GM18867 (cell line): ENCODE measurements around the gene FLNB.

Source experiments
- ATAC-seq: cut with Tn5 transposase; IDR thresholded peaks from one replicate; pipeline ENCODE4 v1.9.1; 2021; ENCODE audit warnings: mild to moderate bottlenecking, moderate library complexity; ENCODE audit not compliant: unreplicated experiment

The FLNB gene

DNA sequence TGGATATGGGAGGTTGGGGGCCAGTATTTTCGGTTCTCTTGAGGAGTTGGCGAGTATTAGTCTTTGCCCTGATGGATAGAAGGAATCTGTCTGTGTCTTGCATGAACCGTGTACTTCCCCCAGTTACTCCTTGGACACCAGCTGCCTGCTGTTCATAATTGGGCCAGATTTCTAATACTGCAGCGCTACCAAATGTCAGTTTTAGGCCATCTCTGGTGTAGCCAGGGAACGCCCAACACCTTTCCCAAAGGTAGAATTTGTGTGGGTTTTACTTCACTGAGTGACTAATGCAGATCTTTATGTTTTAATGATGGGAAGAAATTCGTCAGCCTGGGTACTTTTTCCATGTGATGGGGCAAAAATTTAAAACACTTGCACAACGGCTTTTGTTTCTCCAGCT is 18.4 kb downstream of the FLNB start:
- ATAC-seq = no peak

GRCh38 chr3:58027704-58028317 is 19.6 kb downstream of the FLNB start:
- no peak for ATAC-seq

DNA sequence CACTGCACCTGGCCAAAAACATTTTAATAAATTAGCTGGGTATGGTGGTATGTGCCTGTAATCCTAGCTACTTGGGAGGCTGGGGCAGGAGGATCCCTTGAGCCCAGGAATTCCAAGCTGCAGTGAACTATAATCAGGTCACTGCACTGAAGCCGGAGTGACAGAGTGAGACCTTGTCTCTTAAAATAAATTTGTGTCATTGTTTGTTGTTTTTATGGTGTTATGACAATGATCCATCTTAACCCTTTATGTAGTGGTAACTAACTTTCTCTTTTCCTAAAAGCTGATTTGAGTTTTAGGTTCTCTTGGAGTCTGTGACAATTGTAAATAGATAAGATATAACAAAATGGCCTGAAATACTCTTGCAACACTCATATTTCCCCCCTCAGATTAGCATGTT is 20.7 kb downstream of the FLNB start:
- ATAC-seq = no peak

- no peak for ATAC-seq
Observed at GRCh38 chr3:58029842-58030584, 21.8 kb downstream of the FLNB start.

- no peak for ATAC-seq
Observed at GRCh38 chr3:58032186-58032585, 24.0 kb downstream of the FLNB start.

GRCh38 chr3:58034738-58035523 is 26.7 kb downstream of the FLNB start:
- peak; percentile 98 for ATAC-seq

GRCh38 chr3:58035524-58036255 is 27.5 kb downstream of the FLNB start:
- no peak for ATAC-seq

GRCh38 chr3:58036293-58037032 is 28.2 kb downstream of the FLNB start:
- no peak for ATAC-seq

DNA sequence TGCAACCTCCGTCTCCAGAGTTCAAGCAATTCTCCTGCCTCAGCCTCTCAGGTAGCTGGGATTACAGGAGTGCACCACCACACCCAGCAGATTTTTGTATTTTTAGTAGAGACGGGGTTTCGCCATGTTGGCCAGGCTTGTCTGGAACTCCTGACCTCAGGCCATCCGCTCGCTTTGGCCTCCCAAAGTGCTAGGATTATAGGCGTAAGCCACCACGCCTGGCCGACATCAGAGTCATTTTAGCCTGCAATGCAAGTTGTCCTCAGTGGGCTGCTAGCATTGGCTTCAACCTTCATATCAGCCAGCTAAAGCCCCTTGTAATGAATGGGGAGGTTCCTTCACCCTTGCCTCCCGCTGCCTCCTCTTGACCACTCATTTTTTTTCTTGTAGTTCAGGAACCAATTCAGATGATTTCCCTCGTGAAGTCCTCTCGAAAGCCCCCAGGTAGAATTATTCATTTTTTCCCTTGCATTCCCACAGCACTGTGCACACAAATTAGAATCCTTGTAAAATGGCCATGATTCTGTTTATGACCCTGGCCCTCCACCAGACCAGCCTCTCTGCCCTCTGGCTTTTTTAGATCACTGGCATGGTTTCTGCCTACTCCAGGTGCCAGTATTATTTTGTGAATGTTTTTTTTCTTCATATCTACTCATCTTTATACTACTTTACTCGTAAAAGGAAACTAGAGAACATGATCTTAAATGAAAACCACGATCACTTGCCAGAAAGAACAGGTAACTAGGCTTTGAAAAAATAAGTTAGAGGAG is 29.1 kb downstream of the FLNB start:
- no peak for ATAC-seq

DNA sequence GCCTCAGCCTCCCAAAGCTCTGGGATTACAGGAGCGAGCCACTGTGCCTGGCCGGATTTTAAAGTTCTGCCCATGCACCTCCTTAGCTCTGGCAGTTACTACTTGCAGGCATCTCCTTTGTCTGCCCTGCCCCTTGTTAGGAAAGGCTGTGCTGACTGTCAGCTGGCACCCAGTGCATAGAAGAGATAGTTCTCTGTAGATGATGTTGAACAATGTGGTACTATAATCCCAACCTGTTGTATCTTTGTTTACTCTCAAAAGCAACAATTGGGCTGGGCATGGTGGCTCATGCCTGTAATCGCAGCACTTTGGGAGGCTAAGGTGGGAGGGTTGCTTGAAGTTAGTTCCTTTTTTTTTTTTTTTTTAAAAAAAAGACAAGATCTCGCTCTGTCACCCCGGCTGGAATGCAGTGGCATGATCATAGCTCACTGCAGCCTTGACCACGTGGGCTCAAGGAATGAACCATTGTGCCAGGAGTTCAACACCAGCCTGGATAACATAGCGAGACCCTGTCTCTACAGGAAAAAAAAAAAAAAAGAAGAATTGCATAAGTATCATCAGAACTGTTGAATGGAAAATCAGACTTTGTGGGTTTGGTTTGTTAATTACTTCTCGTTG is 30.6 kb downstream of the FLNB start:
- ATAC-seq = no peak

DNA sequence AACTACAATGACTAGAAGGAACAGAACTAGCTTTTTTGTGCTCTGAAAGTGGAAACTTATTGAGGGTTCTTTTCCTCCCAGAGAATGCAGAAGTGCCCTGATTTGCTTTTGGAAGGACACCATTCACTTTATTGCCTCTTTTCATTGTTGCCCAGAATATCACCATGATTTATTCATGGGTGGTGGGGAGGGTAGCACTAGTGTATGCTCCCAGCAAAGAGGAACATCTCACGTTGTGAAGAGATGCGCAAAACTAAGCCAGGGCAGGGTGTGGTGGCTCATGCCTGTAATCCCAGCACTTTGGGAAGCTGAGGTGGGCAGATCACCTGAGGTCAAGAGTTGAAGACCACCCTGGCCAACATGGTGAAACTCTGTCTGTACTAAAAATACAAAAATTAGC is 31.4 kb downstream of the FLNB start:
- ATAC-seq = no peak

- no peak for ATAC-seq
Observed at GRCh38 chr3:58041182-58041825, 33.1 kb downstream of the FLNB start.

GRCh38 chr3:58041826-58042324 is 33.7 kb downstream of the FLNB start:
- ATAC-seq = peak; percentile 93

- no peak for ATAC-seq
Observed at GRCh38 chr3:58042947-58043707, 34.9 kb downstream of the FLNB start.

DNA sequence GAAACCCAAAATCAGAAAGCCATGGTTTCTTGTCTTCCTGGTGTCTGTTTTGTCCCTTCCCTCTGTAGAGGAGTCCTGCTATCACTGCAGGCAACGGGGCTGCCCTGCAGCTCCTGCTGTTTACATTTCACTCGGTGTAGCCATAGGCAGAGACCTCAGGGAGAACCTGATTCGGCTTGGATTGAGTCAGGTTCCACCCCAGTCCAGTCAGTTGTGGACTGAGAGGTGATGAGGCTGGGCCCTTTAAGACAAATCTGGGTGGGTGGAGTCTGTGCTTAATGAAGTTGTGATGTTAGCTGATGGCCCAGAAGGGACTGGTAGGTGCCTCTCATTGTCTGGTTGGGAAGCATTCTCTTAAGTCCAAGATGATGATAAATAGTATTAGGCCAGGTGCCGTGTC is 35.7 kb downstream of the FLNB start:
- ATAC-seq = no peak

- ATAC-seq = no peak
Observed at GRCh38 chr3:58044691-58045483, 36.7 kb downstream of the FLNB start.

DNA sequence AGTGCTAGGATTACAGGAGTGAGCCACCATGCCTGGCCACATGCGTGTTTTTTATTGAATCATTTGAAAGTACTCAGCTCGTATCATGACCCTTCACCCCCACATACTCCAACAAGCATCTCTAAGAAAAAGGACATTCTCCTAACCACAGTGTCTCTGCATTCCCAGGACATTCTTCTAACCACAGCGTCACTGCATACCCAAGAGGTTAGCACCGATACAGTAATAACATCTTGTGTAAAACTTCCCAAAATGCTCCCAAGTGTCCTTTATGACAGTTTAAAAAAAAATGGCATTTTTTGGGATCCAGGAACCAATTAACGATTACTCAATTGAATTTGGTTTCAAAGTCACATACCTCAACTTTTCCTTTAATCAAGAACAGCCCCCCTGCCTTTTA is 39.6 kb downstream of the FLNB start:
- ATAC-seq = no peak
